NCI-H345 treated with DMSO at 0.1 percent for 48 hours (cell line): ENCODE measurements around the gene SSH3.

Source experiments
- DNase-seq: peaks from one replicate; lab custom pipeline; 2025; ENCODE audit not compliant: unreplicated experiment; lab: John Stamatoyannopoulos, UW

Gene SSH3

GRCh38 chr11:67357831-67358670 is 54.7 kb downstream of the SSH3 start:
- no peak for DNase-seq
